AG09319 (cell line): ENCODE measurements around the gene DLGAP1.

Experiments
- DNase-seq: peaks from one replicate; pipeline ENCODE4 v3.0.0-alpha.2; 2010; ENCODE audit warnings: low read depth; ENCODE audit errors: extremely low read depth
- TF ChIP-seq, protein P1 (sequence below): IDR thresholded peaks from 2 replicates; pipeline ENCODE4 v1.5.1; 2011; ENCODE audit warnings: low read depth, mild to moderate bottlenecking, inconsistent platforms, low read length, moderate library complexity

DLGAP1 gene

DNA sequence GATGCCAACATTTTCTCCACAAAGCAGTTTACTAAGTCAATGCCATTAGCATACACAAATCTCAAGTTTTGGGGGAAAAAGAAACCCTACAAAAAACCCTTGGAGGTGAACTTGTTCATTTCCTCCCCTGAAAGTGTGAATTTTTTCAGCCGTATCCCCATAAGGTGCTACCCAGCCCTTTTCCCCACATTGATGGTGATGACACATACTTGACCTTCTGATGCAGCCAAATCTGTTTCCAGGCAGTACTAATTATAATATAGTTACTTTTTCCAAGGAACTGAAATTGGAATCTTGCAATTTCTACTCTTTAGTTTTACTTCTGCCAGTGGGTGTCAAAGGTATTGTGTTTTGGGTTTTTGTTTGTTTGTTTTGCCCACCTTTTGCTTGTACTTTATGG, 530.7 kb downstream of the DLGAP1 start:
- TF ChIP-seq, protein P1, sequence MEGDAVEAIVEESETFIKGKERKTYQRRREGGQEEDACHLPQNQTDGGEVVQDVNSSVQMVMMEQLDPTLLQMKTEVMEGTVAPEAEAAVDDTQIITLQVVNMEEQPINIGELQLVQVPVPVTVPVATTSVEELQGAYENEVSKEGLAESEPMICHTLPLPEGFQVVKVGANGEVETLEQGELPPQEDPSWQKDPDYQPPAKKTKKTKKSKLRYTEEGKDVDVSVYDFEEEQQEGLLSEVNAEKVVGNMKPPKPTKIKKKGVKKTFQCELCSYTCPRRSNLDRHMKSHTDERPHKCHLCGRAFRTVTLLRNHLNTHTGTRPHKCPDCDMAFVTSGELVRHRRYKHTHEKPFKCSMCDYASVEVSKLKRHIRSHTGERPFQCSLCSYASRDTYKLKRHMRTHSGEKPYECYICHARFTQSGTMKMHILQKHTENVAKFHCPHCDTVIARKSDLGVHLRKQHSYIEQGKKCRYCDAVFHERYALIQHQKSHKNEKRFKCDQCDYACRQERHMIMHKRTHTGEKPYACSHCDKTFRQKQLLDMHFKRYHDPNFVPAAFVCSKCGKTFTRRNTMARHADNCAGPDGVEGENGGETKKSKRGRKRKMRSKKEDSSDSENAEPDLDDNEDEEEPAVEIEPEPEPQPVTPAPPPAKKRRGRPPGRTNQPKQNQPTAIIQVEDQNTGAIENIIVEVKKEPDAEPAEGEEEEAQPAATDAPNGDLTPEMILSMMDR, result no peak
- no peak for DNase-seq

DNA sequence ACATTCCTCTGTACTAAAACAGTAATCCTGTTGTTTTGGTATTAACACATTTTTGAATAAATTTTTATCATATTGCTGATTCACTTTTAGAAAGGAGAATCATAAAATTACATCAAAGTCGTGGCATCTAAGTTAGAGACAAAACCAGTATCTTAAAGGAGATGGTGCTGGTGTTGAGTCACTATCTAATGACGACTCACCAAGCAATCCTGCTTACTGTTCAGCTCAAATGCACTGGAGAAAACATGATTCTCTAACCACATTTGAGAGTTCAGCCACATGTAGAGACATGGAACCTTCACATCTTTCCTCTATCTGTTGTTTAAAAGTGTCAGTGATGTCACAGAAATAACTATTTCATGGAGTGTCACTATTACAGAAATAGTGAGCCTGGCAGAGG, 531.4 kb downstream of the DLGAP1 start:
- no peak for DNase-seq
- TF ChIP-seq, protein P1, result no peak

DNA sequence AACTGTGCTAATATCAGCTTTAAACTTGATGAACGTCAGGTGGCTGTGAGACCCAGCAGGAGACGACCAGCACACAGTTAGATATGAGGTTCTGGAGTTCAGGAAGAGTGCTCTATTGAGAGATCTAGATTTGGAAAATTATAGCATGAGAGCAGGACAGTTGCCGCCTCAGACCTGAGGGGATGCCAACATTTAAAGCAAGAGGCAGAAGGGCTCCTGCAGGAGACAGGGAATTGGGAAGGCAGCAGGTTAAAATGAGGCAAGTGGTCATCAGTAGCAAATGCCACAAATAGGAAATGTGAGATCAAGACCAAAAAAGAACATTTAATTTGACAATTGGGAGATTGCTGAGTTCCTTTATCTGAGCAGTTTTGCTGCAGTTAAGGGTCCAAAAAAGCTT, 533.3 kb downstream of the DLGAP1 start:
- DNase-seq, result no peak
- TF ChIP-seq, protein P1, result no peak

DNA sequence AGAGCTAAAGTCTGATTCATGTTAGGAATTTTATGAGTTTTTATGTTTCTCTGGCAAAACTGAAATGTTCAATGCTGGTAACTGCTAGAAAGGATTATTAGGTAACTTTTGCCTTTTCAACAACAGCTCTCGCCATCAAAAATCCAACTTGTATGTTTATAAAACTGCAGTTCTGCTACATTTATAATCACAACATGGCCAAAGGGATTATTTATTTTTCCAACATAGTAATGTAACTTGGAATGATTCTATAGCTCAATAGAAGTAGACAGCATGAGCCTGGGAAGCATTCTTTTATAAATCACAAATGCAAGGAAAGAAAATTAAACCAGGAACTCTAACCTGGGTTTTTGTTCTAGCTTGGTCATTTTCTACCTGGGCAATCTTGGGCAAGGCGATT, 534.3 kb downstream of the DLGAP1 start:
- DNase-seq, result no peak
- TF ChIP-seq, protein P1, result no peak

DNA sequence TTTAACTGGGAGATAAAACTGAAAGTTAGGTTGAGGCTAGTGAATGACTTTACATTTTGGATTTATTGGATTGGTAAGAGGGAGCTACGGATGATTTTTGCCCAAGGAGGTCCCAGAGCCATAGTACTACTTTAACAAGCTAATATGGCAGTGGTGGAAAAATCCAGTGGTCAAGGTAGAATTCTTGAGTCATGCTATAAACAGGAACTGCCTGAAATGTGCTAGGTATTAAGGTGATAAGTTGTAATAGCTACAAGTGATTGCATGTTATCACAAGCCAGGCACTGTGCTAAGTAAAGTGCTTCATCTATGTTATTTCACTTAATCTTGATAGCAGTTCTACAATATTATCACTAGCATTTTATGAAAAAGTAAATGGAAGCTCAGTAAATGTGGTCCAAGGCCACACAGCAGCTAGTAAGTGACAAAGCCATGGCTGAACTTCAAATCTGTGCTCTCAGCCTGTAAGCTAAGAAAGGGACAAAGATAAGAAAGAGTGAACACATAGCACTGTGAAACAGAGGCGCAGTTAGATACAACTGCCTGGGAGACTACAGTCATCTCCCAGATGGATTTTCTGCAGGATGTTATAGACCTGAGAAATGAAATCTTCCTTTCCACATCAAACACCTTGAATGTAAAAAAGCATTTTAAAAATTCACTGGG, 535.6 kb downstream of the DLGAP1 start:
- DNase-seq, result no peak
- TF ChIP-seq, protein P1, result no peak

DNA sequence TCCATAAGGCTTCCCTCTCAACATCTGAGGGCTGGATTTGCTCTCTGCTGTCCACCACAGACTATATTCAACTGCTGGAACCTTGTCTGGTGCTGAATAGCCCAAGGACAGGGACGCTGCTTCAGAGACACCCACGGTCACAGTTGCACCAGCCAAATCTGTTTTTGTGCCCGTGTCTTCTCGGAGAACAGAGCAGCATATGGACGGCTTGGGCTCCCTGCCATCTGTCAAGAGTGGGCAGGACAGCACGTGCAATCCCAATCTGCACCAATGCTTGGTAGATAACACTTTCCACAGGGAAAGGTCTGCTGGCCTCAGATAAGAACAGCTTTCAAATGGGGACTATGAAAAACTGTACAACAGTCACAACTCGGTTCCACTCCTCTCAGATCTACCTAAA, 539.0 kb downstream of the DLGAP1 start:
- no peak for DNase-seq
- TF ChIP-seq, protein P1, result no peak

DNA sequence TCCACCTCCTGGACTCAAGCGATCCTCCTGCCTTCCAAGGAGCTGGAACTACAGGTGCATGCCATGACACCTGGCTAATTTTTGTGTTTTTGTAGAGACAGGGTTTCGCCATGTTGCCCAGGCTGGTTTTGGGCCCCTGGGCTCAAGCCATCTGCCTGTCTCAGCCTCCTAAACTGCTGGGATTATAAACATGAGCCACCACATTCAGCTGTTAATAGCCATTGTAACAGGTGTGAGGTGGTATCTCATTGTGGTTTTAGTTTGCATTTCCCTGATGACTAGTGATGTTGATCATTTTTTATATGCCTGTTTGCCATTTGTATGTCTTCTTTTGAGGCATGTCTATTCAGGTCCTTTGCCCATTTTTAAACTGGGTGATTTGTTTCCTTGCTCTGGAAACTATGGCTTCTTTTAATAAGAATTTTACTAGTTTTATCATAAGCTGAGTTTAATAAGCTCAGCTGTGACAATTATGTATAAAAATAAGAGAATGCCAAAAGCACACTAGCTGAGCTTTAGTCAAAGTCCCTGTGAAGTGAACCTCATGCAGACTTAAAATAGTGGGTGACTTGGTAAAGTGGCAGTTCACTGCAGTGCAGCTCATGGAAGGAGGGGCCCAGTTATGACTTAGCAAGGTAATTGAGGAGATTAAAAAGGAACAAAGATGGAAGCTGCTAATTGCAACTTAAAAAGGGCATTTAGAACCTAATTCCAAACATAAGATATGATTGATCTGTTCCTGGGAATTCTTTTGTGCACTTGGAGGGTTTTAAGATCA, 540.1 kb downstream of the DLGAP1 start:
- no peak for DNase-seq
- TF ChIP-seq, protein P1, result no peak
